Measurements from ENCODE around the gene LCP1.

DNA sequence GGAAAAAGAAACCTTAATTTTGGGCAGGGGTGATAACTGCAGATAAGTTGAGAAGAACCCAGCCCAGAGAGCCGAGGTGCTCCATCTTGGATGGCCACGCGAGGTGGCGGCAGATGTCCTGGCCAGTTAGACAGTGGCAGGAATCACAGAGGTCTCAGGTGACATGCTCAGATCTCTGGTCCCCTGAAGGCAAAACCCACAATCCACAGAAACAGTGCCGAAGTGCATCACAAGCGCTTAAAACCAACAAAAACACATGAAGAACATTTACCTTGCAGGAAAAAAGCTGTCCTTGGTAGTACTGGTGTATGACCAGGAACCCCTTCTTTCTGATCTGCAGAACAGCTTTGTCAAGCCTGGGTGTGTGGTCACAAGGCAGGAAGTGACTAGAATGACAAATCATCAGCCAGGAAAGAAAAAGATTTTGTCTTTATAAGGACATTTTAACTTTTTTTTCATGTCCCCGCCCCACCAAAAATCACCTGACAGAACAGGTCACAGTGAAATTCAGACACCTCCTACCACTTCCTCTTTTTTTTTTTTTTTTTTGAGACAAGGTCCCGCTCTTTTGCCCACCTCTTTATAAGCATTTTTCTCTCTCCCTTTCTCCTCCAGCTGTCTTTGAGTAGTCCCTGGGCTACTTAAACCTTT, at the start of gene LCP1:
- TF ChIP-seq, protein P1, sequence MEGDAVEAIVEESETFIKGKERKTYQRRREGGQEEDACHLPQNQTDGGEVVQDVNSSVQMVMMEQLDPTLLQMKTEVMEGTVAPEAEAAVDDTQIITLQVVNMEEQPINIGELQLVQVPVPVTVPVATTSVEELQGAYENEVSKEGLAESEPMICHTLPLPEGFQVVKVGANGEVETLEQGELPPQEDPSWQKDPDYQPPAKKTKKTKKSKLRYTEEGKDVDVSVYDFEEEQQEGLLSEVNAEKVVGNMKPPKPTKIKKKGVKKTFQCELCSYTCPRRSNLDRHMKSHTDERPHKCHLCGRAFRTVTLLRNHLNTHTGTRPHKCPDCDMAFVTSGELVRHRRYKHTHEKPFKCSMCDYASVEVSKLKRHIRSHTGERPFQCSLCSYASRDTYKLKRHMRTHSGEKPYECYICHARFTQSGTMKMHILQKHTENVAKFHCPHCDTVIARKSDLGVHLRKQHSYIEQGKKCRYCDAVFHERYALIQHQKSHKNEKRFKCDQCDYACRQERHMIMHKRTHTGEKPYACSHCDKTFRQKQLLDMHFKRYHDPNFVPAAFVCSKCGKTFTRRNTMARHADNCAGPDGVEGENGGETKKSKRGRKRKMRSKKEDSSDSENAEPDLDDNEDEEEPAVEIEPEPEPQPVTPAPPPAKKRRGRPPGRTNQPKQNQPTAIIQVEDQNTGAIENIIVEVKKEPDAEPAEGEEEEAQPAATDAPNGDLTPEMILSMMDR (IDR thresholded peaks at IDR 0.05; ENCODE audit: low read depth, low read length, poor library complexity, severe bottlenecking) = no peak
- no peak for TF ChIP-seq EZH2phosphoT487 (IDR thresholded peaks at IDR 0.05; ENCODE audit: borderline replicate concordance, low read length)

Data from DOHH2 (cell line).